ENCODE measurements around the gene FAM72B. TPM values are rescaled to one million over a fixed set of nuclear protein-coding genes. Genes with fewer than 3 reads are reported as not detected.
"Not testable (repeated sequence)": the region's sequence is repeated elsewhere in the genome, so short reads cannot be mapped to it uniquely, and the experiment has no call there.

The FAM72B gene
- total RNA-seq, 1 donor from 2014 or later: 2.2 TPM

GRCh38 chr1:121187914-121188313, 3.8 kb upstream of the FAM72B start:
- H3K4me3 Mint-ChIP-seq; H3K36me3 Mint-ChIP-seq (ENCODE audit: low read depth); H3K4me1 Mint-ChIP-seq; CTCF ChIA-PET; POLR2A ChIA-PET; DNase-seq; ATAC-seq (ENCODE audit: low read depth); H3K9me3 Mint-ChIP-seq; H3K27me3 Mint-ChIP-seq; intact Hi-C loops (cut with micrococcal nuclease); H3K27ac Mint-ChIP-seq: not testable (repeated sequence)

GRCh38 chr1:121186191-121186590, 2.1 kb upstream of the FAM72B start:
- intact Hi-C loops (cut with micrococcal nuclease); H3K27me3 Mint-ChIP-seq; H3K4me1 Mint-ChIP-seq; CTCF ChIA-PET; ATAC-seq (ENCODE audit: low read depth); H3K9me3 Mint-ChIP-seq; DNase-seq; H3K36me3 Mint-ChIP-seq (ENCODE audit: low read depth); POLR2A ChIA-PET: not testable (repeated sequence)
- Mint-ChIP-seq H3K4me3 (peak overlapping the region; percentile 85), H3K27ac (peak overlapping the region; percentile 72)

- intact Hi-C loops (cut with micrococcal nuclease); DNase-seq; H3K9me3 Mint-ChIP-seq; CTCF ChIA-PET; H3K36me3 Mint-ChIP-seq (ENCODE audit: low read depth); H3K4me1 Mint-ChIP-seq; H3K27me3 Mint-ChIP-seq; POLR2A ChIA-PET: not testable (repeated sequence)
- H3K27ac Mint-ChIP-seq: peak overlapping the region; percentile 94
- peak overlapping the region; percentile 97 for H3K4me3 Mint-ChIP-seq
- ATAC-seq (ENCODE audit: low read depth): peak; percentile 0
Observed at GRCh38 chr1:121185140-121185708, 1.1 kb upstream of the FAM72B start.

GRCh38 chr1:121183867-121184266, 273 bp downstream of the FAM72B start:
- POLR2A ChIA-PET: interaction anchor here (1.1 kb wide), 1 partner anchor 275 kb away, joined by 4 read pairs; no protein-coding TSS in a partner anchor
- H3K4me3 Mint-ChIP-seq: peak overlapping the region; percentile 38
- H3K27ac Mint-ChIP-seq; H3K36me3 Mint-ChIP-seq (ENCODE audit: low read depth); H3K4me1 Mint-ChIP-seq; intact Hi-C loops (cut with micrococcal nuclease); H3K9me3 Mint-ChIP-seq; ATAC-seq (ENCODE audit: low read depth); H3K27me3 Mint-ChIP-seq; CTCF ChIA-PET: not testable (repeated sequence)
- peak; percentile 18 for DNase-seq

GRCh38 chr1:121178197-121178596, 5.9 kb downstream of the FAM72B start:
- H3K36me3 Mint-ChIP-seq (ENCODE audit: low read depth); H3K27ac Mint-ChIP-seq; H3K4me1 Mint-ChIP-seq; CTCF ChIA-PET; ATAC-seq (ENCODE audit: low read depth); H3K9me3 Mint-ChIP-seq; DNase-seq; intact Hi-C loops (cut with micrococcal nuclease); H3K27me3 Mint-ChIP-seq; H3K4me3 Mint-ChIP-seq; POLR2A ChIA-PET: not testable (repeated sequence)

- H3K9me3 Mint-ChIP-seq; H3K4me1 Mint-ChIP-seq; ATAC-seq (ENCODE audit: low read depth); intact Hi-C loops (cut with micrococcal nuclease); H3K27ac Mint-ChIP-seq; H3K36me3 Mint-ChIP-seq (ENCODE audit: low read depth); CTCF ChIA-PET; H3K4me3 Mint-ChIP-seq; POLR2A ChIA-PET; H3K27me3 Mint-ChIP-seq; DNase-seq: not testable (repeated sequence)
Observed at GRCh38 chr1:121176649-121177048, 7.5 kb downstream of the FAM72B start.

- H3K27ac Mint-ChIP-seq; ATAC-seq (ENCODE audit: low read depth); H3K4me3 Mint-ChIP-seq; CTCF ChIA-PET; H3K4me1 Mint-ChIP-seq; H3K27me3 Mint-ChIP-seq; intact Hi-C loops (cut with micrococcal nuclease); H3K36me3 Mint-ChIP-seq (ENCODE audit: low read depth); H3K9me3 Mint-ChIP-seq; DNase-seq; POLR2A ChIA-PET: not testable (repeated sequence)
Observed at GRCh38 chr1:121168152-121168668, 15.9 kb downstream of the FAM72B start.

GRCh38 chr1:121167225-121167738, 16.9 kb downstream of the FAM72B start:
- H3K4me1 Mint-ChIP-seq; DNase-seq; H3K27me3 Mint-ChIP-seq; CTCF ChIA-PET; H3K4me3 Mint-ChIP-seq; H3K27ac Mint-ChIP-seq; H3K36me3 Mint-ChIP-seq (ENCODE audit: low read depth); H3K9me3 Mint-ChIP-seq; intact Hi-C loops (cut with micrococcal nuclease); POLR2A ChIA-PET; ATAC-seq (ENCODE audit: low read depth): not testable (repeated sequence)

- CTCF ChIA-PET; H3K9me3 Mint-ChIP-seq; H3K36me3 Mint-ChIP-seq (ENCODE audit: low read depth); POLR2A ChIA-PET; H3K4me1 Mint-ChIP-seq; H3K27me3 Mint-ChIP-seq; DNase-seq; H3K27ac Mint-ChIP-seq; ATAC-seq (ENCODE audit: low read depth); intact Hi-C loops (cut with micrococcal nuclease); H3K4me3 Mint-ChIP-seq: not testable (repeated sequence)
Observed at GRCh38 chr1:121165296-121165695, 18.8 kb downstream of the FAM72B start.

- ATAC-seq (ENCODE audit: low read depth): peak; percentile 18
- H3K9me3 Mint-ChIP-seq; POLR2A ChIA-PET; DNase-seq; H3K27me3 Mint-ChIP-seq; H3K36me3 Mint-ChIP-seq (ENCODE audit: low read depth); CTCF ChIA-PET; H3K4me3 Mint-ChIP-seq; H3K4me1 Mint-ChIP-seq; H3K27ac Mint-ChIP-seq; intact Hi-C loops (cut with micrococcal nuclease): not testable (repeated sequence)
Observed at GRCh38 chr1:121163850-121164757, 20.0 kb downstream of the FAM72B start.

GRCh38 chr1:121161199-121161901, 22.8 kb downstream of the FAM72B start:
- intact Hi-C loops (cut with micrococcal nuclease); H3K9me3 Mint-ChIP-seq; CTCF ChIA-PET; H3K27ac Mint-ChIP-seq; H3K4me3 Mint-ChIP-seq; POLR2A ChIA-PET; DNase-seq; ATAC-seq (ENCODE audit: low read depth); H3K36me3 Mint-ChIP-seq (ENCODE audit: low read depth); H3K4me1 Mint-ChIP-seq; H3K27me3 Mint-ChIP-seq: not testable (repeated sequence)

- H3K4me3 Mint-ChIP-seq; H3K27me3 Mint-ChIP-seq; H3K27ac Mint-ChIP-seq; H3K36me3 Mint-ChIP-seq (ENCODE audit: low read depth); H3K4me1 Mint-ChIP-seq; POLR2A ChIA-PET; ATAC-seq (ENCODE audit: low read depth); CTCF ChIA-PET; H3K9me3 Mint-ChIP-seq; DNase-seq; intact Hi-C loops (cut with micrococcal nuclease): not testable (repeated sequence)
Observed at GRCh38 chr1:121160118-121160517, 24.0 kb downstream of the FAM72B start.

All from activated B cell treated with CpG ODN at 0.5 μM for 24 hours (primary cell).